ENCODE results near the gene RGL1.

The RGL1 gene

DNA sequence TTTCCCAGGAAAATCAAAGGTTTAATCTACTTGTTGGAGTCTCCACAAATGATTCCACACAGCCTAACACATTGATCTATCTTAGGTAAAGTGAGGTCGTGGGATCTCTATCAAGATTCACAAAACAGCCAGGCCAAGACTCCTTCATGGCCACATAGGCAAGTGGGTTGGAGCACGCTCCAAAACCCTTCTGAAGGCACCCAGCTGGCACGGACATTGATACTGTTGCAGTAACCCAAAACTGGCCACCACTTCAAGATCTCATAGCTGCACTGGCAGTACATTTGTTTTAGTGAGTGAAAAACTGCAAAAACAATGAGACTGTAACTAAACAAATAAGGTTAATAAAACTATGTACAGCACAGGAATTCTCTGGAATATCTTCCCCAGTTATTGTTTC, 170.7 kb downstream of the RGL1 start:
- Histone ChIP-seq H3K36me3 (ENCODE audit: control insufficient read depth, low read length) (no peaks in the 10 kb centered on the region), H3K27me3 (ENCODE audit: control insufficient read depth, low read length) (0 out of 2 replicates have a peak, but pooled peaks cover 3% of the 10 kb centered on the region), H3K9me2 (replicated peaks; ENCODE audit: control insufficient read depth, low read length) (no peaks in the 10 kb centered on the region), H3K4me3 (ENCODE audit: low read length) (no peak overlapping the region), H3K27ac (ENCODE audit: low read depth, low read length) (no peak overlapping the region), H3F3A (ENCODE audit: control insufficient read depth, insufficient read depth) (no peaks in the 10 kb centered on the region), H4K20me1 (ENCODE audit: control insufficient read depth, insufficient read depth, low read depth, low read length) (no peaks in the 10 kb centered on the region), H3K4me2 (ENCODE audit: low read length) (no peak overlapping the region), H3K79me2 (ENCODE audit: control insufficient read depth, low read length) (no peaks in the 10 kb centered on the region), H3K9me3 (ENCODE audit: control insufficient read depth, insufficient read depth, low read length) (no peaks in the 10 kb centered on the region), H3K4me1 (ENCODE audit: control insufficient read depth, low read length) (no peaks in the 10 kb centered on the region)
- TF ChIP-seq EZH2phosphoT487 (IDR thresholded peaks at IDR 0.05; ENCODE audit: borderline replicate concordance, low read length): no peak
- TF ChIP-seq, protein P1, sequence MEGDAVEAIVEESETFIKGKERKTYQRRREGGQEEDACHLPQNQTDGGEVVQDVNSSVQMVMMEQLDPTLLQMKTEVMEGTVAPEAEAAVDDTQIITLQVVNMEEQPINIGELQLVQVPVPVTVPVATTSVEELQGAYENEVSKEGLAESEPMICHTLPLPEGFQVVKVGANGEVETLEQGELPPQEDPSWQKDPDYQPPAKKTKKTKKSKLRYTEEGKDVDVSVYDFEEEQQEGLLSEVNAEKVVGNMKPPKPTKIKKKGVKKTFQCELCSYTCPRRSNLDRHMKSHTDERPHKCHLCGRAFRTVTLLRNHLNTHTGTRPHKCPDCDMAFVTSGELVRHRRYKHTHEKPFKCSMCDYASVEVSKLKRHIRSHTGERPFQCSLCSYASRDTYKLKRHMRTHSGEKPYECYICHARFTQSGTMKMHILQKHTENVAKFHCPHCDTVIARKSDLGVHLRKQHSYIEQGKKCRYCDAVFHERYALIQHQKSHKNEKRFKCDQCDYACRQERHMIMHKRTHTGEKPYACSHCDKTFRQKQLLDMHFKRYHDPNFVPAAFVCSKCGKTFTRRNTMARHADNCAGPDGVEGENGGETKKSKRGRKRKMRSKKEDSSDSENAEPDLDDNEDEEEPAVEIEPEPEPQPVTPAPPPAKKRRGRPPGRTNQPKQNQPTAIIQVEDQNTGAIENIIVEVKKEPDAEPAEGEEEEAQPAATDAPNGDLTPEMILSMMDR (IDR thresholded peaks at IDR 0.05; ENCODE audit: low read depth, low read length, poor library complexity, severe bottlenecking): no peak

DNA sequence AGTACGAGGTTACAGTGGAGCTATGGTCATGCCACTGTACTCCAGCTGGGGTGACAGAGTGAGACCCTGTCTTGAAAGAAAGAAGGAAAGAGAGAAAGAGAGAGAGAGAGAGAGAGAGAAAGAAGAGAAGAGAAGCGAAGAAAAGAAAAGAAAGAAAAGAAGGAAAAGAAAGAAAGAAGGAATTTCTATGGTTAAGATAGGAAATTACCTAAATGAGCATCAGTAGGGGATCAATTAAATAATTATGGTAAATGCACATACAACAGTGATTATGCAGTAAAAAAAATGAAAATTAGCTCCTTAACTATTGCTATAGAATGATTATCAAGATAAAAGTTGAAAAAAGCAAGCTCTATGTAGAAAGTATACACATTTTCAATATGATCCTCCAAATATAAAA, 172.8 kb downstream of the RGL1 start:
- no peaks in the 10 kb centered on the region for H3K79me2 ChIP-seq (ENCODE audit: control insufficient read depth, low read length)
- H3F3A ChIP-seq (ENCODE audit: control insufficient read depth, insufficient read depth): no peaks in the 10 kb centered on the region
- no peak overlapping the region for H3K27ac ChIP-seq (ENCODE audit: low read depth, low read length)
- no peaks in the 10 kb centered on the region for H4K20me1 ChIP-seq (ENCODE audit: control insufficient read depth, insufficient read depth, low read depth, low read length)
- no peak overlapping the region for H3K4me3 ChIP-seq (ENCODE audit: low read length)
- no peaks in the 10 kb centered on the region for H3K36me3 ChIP-seq (ENCODE audit: control insufficient read depth, low read length)
- H3K9me3 ChIP-seq (ENCODE audit: control insufficient read depth, insufficient read depth, low read length): no peaks in the 10 kb centered on the region
- TF ChIP-seq, protein P1 (IDR thresholded peaks at IDR 0.05; ENCODE audit: low read depth, low read length, poor library complexity, severe bottlenecking): no peak
- TF ChIP-seq EZH2phosphoT487 (IDR thresholded peaks at IDR 0.05; ENCODE audit: borderline replicate concordance, low read length): no peak
- H3K27me3 ChIP-seq (ENCODE audit: control insufficient read depth, low read length): 0 out of 2 replicates have a peak, but pooled peaks cover 3% of the 10 kb centered on the region
- no peaks in the 10 kb centered on the region for H3K9me2 ChIP-seq (replicated peaks; ENCODE audit: control insufficient read depth, low read length)
- H3K4me2 ChIP-seq (ENCODE audit: low read length): no peak overlapping the region
- H3K4me1 ChIP-seq (ENCODE audit: control insufficient read depth, low read length): no peaks in the 10 kb centered on the region

Data from DOHH2 (cell line).